Measurements from ENCODE around the gene RNF123. TPM values are rescaled to one million over a fixed set of nuclear protein-coding genes. Genes with fewer than 3 reads are reported as not detected.

Gene RNF123
- total RNA-seq, 2 donors from 2014 or later = 36.4 to 39.3 TPM

DNA sequence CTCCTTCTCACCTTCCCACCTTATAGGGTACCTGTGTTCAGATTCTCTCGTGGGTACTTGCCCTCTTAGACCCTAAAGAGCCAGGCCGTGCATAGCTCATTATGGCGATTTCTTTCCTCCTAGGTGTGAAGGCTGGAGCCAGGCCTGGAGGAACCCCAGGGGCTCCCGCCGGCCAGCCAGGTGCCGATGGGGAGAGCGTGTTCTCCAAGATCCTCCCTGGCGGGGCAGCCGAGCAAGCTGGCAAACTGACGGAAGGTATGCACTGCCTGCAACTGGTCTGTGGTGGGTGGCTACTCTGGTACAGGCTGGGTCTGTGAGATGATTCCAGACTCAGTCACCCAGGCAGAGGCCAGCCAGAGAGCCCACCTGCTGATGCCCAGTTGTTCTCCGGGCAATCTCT is 25.1 kb upstream of the RNF123 start:
- no peak for DNase-seq

DNA sequence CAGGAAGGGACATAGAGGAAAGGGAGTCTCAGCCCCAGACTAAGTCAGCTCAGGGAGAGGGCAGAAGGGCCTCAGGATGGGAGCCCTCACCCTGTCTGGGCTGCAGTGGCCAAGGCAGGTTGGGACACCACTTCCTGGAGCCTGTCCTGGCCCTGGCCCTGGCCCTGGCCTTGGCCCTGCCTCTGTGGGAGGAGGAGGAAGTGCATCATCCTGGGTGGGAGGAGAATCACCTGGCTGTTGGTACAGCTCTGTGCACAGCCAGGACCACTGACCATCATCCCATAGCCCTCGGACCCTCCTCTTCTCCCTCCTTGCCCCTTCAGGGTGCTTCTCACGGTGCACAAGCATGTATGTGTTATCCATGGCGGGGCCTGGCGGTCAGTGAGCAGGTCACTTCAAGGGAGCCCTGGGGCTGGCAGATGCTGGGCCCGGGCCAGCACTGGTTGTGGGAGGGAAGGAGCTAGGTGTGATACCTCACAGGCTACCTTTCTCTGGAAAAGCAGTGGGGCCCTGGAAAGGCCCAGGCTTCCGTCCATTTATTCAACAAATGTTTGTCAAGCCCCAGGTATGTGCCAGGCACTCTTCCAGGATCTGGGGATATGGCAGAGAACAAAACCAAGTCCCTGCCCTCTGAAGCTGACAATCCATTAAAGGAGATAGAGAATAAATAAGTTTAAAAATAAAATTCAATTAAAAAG is 23.4 kb upstream of the RNF123 start:
- H3K27ac ChIP-seq = no peak overlapping the region
- intact Hi-C loops (cut with DNase I) = no loop called here
- DNase-seq = no peak
- no peak overlapping the region for H3K9ac ChIP-seq (ENCODE audit: low read depth in 2 of 2, low read length in 2 of 2)
- TF ChIP-seq, protein P1, sequence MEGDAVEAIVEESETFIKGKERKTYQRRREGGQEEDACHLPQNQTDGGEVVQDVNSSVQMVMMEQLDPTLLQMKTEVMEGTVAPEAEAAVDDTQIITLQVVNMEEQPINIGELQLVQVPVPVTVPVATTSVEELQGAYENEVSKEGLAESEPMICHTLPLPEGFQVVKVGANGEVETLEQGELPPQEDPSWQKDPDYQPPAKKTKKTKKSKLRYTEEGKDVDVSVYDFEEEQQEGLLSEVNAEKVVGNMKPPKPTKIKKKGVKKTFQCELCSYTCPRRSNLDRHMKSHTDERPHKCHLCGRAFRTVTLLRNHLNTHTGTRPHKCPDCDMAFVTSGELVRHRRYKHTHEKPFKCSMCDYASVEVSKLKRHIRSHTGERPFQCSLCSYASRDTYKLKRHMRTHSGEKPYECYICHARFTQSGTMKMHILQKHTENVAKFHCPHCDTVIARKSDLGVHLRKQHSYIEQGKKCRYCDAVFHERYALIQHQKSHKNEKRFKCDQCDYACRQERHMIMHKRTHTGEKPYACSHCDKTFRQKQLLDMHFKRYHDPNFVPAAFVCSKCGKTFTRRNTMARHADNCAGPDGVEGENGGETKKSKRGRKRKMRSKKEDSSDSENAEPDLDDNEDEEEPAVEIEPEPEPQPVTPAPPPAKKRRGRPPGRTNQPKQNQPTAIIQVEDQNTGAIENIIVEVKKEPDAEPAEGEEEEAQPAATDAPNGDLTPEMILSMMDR (IDR thresholded peaks at IDR 0.05) = no peak
- no peaks in the 10 kb centered on the region for H3K4me1 ChIP-seq
- no peaks in the 10 kb centered on the region for H3K36me3 ChIP-seq
- no peaks in the 10 kb centered on the region for H3K27me3 ChIP-seq
- no peaks in the 10 kb centered on the region for H3K9me3 ChIP-seq
- H3K4me3 ChIP-seq = no peak overlapping the region

More for the DNA sequence above, 25.1 kb upstream of the RNF123 start:
- Histone ChIP-seq H3K27ac (no peak overlapping the region), H3K4me3 (no peak overlapping the region), H3K27me3 (no peaks in the 10 kb centered on the region), H3K36me3 (no peaks in the 10 kb centered on the region), H3K9me3 (no peaks in the 10 kb centered on the region), H3K4me1 (no peaks in the 10 kb centered on the region), H3K9ac (ENCODE audit: low read depth in 2 of 2, low read length in 2 of 2) (no peak overlapping the region)
- intact Hi-C loops (cut with DNase I) = no loop called here
- TF ChIP-seq, protein P1 (IDR thresholded peaks at IDR 0.05) = no peak

DNA sequence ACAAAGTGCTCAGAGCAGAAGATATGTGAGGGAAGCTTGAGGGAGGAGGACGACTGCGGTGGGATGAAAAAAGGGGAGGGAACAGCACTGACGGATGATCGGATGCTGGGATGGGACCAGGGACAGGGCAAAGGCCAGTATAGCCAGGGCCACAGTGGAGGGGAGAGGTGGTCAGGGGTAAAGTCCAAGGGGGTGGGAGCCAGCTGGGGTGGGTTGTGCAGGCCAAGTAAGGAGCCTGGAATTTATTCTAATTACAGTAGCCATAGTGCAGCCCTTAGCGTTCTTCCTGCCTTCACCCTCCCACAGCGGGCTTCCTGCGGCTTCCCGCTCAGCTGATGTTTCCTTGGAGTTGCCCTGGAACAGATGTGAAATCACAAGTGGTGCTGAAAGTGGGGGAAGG is 22.8 kb upstream of the RNF123 start:
- no peak overlapping the region for H3K4me3 ChIP-seq
- no peak overlapping the region for H3K27ac ChIP-seq
- no peak overlapping the region for H3K9ac ChIP-seq (ENCODE audit: low read depth in 2 of 2, low read length in 2 of 2)
- intact Hi-C loops (cut with DNase I) = no loop called here
- no peaks in the 10 kb centered on the region for H3K27me3 ChIP-seq
- TF ChIP-seq, protein P1 (IDR thresholded peaks at IDR 0.05) = no peak
- H3K9me3 ChIP-seq = no peaks in the 10 kb centered on the region
- no peaks in the 10 kb centered on the region for H3K4me1 ChIP-seq
- H3K36me3 ChIP-seq = no peaks in the 10 kb centered on the region
- no peak for DNase-seq

DNA sequence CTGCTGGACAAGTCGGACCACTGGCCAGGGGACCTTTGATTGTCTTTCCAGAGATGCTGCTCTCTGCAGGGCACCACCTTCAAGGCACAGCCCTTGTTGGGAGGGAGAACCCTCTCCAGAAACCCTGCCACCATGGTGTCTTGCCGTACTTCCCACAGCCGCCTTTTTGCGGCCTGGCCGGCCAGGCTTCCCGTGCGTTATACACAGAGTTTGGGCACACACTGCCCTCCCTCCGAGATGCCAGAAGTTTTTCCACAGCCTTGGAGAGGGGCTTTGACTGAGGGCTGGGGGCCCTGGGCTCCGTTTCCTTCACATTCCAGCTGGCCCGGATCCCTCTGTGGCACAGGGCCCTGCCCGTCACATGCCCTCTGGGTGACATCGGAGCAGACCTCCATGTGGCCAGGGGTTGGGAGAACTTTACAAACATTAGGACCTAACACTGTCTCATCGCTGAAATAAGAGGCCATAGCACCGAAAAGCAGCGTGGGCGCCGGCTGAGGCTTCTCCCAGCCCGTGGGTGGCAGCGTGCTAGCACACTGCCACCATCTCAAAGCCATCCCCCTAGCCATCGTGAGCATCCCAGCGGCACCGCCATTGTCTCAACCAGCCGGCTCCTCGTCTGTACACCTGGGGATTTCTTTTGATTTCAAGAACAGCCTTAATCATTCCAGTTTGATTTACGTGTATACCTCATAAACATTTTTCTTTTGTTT is 21.5 kb upstream of the RNF123 start:
- Histone ChIP-seq H3K9ac (ENCODE audit: low read depth in 2 of 2, low read length in 2 of 2) (no peak overlapping the region), H3K9me3 (no peaks in the 10 kb centered on the region), H3K4me1 (no peaks in the 10 kb centered on the region), H3K4me3 (no peak overlapping the region), H3K27ac (no peak overlapping the region), H3K27me3 (no peaks in the 10 kb centered on the region), H3K36me3 (no peaks in the 10 kb centered on the region)
- TF ChIP-seq, protein P1 (IDR thresholded peaks at IDR 0.05) = no peak
- no peak for DNase-seq
- intact Hi-C loops (cut with DNase I) = no loop called here

DNA sequence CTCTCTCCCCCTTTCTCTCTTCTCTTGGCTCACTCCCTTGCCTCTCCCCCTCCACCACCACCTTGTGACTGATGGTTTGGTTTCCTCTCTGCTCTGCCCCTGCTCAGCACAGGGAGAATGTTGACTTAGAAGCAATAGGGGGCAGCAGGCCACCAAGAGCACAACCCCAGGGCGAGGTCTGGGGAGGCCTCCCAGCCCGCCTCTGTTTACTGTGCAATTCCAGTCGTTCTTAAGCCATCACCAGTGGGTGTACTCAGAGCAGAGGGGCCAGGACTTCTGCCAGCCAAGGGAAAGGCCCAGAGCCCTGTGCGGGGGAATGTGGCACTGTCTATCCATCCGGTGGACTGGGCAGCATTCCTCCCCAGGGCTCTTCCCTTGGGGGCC is 21.0 kb upstream of the RNF123 start:
- no peak for DNase-seq
- Histone ChIP-seq H3K9ac (ENCODE audit: low read depth in 2 of 2, low read length in 2 of 2) (no peak overlapping the region), H3K27ac (no peak overlapping the region), H3K9me3 (no peaks in the 10 kb centered on the region), H3K27me3 (no peaks in the 10 kb centered on the region), H3K4me3 (no peak overlapping the region), H3K4me1 (no peaks in the 10 kb centered on the region), H3K36me3 (no peaks in the 10 kb centered on the region)
- intact Hi-C loops (cut with DNase I) = no loop called here
- TF ChIP-seq, protein P1 (IDR thresholded peaks at IDR 0.05) = no peak

All from colonic mucosa (tissue), 4 donors.